Kidney epithelial cell (primary cell): ENCODE data around the gene PHF12. TPM values are rescaled to one million over a fixed set of nuclear protein-coding genes. Genes with fewer than 3 reads are reported as not detected.
"Not testable (repeated sequence)": the region's sequence is repeated elsewhere in the genome, so short reads cannot be mapped to it uniquely, and the experiment has no call there.

ENCODE experiments used
- DNase-seq: peaks from one replicate; pipeline ENCODE4 v3.0.0-alpha.2; 2010; ENCODE audit warnings: low read depth
- H3K27me3 ChIP-seq: 2 replicates; pipeline ENCODE4 v1.6.0; 2011; ENCODE audit warnings: low read length; ENCODE audit not compliant: control insufficient read depth, insufficient read depth
- H3K36me3 ChIP-seq: 2 replicates; pipeline ENCODE4 v1.5.1; 2011; ENCODE audit warnings: low read length; ENCODE audit not compliant: control insufficient read depth, insufficient read depth
- H3K4me3 ChIP-seq: 2 replicates; pipeline ENCODE4 v1.5.1; 2011; ENCODE audit warnings: low read depth, mild to moderate bottlenecking, control low read depth, low read length
- CTCF ChIP-seq: IDR thresholded peaks from 2 replicates; pipeline ENCODE4 v1.5.1; 2011; ENCODE audit warnings: mild to moderate bottlenecking, moderate library complexity, low read length, control low read depth, inconsistent platforms; ENCODE audit not compliant: insufficient read depth, poor library complexity, severe bottlenecking
- total RNA-seq: library from RNA; depleted of rRNA; stranded (reverse); fragments of >200 nt; gene quantifications from 2 replicates; pipeline ENCODE4 v1.2.3, GENCODE V29; 2015

The PHF12 gene
- total RNA-seq, 1 donor from 2014 or later: 19.6 TPM

GRCh38 chr17:28878981-28879380 is 72.3 kb downstream of the PHF12 start:
- no peaks in the 10 kb centered on the region for H3K27me3 ChIP-seq
- no peak for DNase-seq
- H3K36me3 ChIP-seq: peaks cover 1% of the 10 kb centered on the region
- H3K4me3 ChIP-seq: no peak overlapping the region
- peak; percentile 49 for TF ChIP-seq CTCF

- no peak overlapping the region for H3K4me3 ChIP-seq
- no peak for DNase-seq
- TF ChIP-seq CTCF: no peak
- H3K27me3 ChIP-seq: no peaks in the 10 kb centered on the region
- peaks cover 1% of the 10 kb centered on the region for H3K36me3 ChIP-seq
Measured at GRCh38 chr17:28878158-28878910, 73.0 kb downstream of the PHF12 start.

- not testable (repeated sequence) for H3K36me3 ChIP-seq, H3K4me3 ChIP-seq, H3K27me3 ChIP-seq, DNase-seq
Measured at GRCh38 chr17:28877150-28877711, 74.1 kb downstream of the PHF12 start.

GRCh38 chr17:28875848-28876550 is 75.3 kb downstream of the PHF12 start:
- Histone ChIP-seq H3K36me3 (peaks cover 1% of the 10 kb centered on the region), H3K4me3 (no peak overlapping the region), H3K27me3 (no peaks in the 10 kb centered on the region)
- TF ChIP-seq CTCF: no peak
- no peak for DNase-seq

- H3K36me3 ChIP-seq: no peaks in the 10 kb centered on the region
- no peak for TF ChIP-seq CTCF
- no peaks in the 10 kb centered on the region for H3K27me3 ChIP-seq
- no peak overlapping the region for H3K4me3 ChIP-seq
- DNase-seq: no peak
Measured at GRCh38 chr17:28874750-28875149, 76.6 kb downstream of the PHF12 start.

- Histone ChIP-seq H3K27me3 (no peaks in the 10 kb centered on the region), H3K4me3 (no peak overlapping the region), H3K36me3 (no peaks in the 10 kb centered on the region)
- TF ChIP-seq CTCF: no peak
- no peak for DNase-seq
Measured at GRCh38 chr17:28873839-28874238, 77.5 kb downstream of the PHF12 start.
